SKM-1 treated with dmso at 0.1 percent for 144 hours (cell line): ENCODE results near the gene AGPAT3.
A peak's percentile ranks its signal among the peaks of the same experiment; 100 is the strongest.

Experiments
- DNase-seq: peaks from one replicate; lab custom pipeline; 2025; ENCODE audit not compliant: unreplicated experiment; lab: John Stamatoyannopoulos, UW

Gene AGPAT3

DNA sequence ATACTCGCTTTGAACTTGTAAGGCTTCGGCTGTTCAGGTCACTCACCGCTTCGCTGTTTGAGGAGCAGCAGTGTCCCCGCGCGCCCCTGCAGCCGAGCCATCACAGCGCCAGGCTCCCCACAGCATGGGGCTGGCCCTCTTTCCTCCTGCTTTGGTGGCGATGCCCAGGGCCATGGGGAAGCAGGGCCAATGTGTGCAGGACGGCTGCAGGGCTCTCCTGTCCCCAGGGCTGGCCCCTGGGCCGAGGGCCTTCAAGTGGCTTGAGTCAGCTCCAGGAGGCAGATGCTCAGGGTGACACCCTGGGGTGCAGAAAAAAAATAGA is 108.6 kb downstream of the AGPAT3 start:
- no peak for DNase-seq

DNA sequence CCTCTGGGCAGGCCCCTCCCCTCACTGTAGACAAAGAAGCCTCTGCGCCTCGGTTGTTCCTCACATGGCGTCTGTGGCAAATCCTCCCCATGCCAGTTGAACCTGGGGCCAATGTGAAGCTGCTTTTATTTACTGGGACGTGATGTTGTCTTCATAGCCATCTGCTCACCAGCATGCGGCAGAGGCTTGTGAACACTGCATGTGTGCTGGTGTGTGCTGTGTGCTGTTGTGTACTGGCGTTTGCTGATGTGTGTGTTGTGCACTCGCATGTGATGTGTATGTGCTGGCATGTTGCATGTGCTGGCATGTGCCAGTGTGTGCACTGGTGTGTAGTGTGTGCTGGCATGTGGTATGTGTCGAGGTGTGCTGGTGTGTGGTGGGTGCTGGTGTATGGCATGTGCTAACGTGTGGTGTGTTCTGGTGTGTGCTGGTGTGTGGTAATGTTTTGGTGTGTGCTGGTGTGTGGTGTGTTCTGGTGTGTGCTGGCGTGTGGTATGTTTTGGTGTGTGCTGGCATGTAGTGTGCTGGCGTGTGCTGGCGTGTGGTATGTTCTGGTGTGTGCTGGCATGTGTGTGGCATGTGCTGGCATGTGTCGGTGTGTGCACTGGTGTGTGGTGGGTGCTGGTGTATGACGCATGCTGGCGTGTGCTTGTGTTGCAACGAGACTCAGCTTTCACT is 109.9 kb downstream of the AGPAT3 start:
- DNase-seq, result no peak

DNA sequence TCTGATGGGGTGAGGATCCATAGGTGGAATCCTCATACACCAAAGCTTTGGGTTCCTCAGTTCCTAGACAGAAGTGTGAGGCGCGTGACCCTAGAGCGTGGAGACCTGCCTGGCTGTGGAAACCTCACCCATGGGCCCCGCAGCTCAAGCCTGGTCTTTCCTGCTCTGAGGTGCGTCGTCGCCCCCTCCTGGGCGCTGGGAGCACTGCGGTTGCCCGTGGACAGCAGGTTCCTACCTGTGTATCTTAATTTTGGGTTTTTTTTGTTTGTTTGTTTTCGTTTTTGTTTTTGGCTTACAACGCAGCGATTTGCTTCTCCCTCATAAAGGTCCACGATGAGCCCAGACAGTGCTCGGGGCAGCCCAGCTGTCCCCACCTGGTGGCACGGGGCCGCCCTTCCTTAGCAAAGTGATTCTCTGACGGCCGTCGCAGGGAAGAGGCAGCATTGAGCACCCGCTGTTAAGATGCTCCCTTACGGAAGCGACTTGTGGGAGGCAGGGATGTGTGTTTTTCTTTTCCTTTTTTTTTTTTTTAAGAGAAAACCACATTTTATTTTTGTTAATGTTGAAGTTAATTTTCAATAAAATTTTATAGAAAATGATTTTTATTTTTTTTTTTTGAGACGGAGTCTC is 110.6 kb downstream of the AGPAT3 start:
- peak; percentile 26 for DNase-seq

DNA sequence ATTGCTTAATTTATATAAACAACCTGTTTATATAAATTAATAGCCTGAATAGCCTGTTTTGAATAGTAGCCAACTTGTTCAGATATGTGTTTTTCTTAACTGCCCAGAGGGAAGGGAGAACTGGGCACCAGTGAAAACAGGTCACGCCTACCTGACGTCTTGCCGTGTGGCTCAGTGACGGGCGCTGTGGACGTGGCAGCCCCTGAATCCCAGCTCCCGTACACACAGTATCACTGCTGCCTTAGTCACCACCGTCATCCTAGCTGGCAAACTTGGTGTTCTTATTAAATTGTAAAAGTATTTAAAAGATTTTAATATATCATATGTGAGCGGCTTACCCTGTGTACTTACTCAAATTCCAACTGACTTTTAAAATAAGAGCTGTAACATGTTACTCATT is 111.6 kb downstream of the AGPAT3 start:
- DNase-seq, result no peak

DNA sequence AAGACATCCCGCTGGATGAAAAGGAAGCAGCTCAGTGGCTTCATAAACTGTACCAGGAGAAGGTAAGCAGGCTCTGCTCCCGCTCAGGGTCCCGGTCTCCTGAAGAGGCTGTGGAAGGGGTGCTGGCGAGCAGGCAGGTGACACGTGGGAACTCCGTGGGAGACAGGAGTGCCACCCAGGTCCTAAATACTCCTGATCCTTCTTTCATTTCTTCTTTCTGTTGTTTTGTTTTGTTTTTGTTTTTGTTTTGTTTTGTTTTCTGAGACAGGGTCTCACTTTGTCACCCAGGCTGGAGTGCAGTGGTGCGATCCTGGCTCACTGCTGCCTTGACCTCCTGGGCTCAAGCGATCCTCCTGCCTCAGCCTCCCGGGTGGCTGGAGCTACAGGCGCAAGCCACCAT is 113.0 kb downstream of the AGPAT3 start:
- no peak for DNase-seq

DNA sequence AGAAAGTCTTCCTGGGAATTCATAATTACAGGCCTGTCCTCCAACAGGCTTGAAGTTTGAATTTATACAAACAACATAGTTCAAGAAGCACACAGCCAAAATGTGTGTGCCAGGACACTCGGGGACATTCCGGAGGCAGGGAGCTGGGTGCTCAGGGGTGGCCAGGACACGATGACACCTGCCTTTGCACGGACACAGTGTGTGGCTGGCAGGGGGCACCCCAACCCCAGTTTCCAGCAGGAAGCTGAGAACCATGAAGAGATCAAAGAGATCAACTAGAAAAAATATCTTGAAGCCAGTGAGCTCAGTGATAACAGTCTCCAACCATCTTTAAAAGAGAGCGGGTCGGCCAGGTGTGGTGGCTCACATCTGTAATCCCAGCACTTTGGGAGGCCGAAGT is 114.6 kb downstream of the AGPAT3 start:
- no peak for DNase-seq

DNA sequence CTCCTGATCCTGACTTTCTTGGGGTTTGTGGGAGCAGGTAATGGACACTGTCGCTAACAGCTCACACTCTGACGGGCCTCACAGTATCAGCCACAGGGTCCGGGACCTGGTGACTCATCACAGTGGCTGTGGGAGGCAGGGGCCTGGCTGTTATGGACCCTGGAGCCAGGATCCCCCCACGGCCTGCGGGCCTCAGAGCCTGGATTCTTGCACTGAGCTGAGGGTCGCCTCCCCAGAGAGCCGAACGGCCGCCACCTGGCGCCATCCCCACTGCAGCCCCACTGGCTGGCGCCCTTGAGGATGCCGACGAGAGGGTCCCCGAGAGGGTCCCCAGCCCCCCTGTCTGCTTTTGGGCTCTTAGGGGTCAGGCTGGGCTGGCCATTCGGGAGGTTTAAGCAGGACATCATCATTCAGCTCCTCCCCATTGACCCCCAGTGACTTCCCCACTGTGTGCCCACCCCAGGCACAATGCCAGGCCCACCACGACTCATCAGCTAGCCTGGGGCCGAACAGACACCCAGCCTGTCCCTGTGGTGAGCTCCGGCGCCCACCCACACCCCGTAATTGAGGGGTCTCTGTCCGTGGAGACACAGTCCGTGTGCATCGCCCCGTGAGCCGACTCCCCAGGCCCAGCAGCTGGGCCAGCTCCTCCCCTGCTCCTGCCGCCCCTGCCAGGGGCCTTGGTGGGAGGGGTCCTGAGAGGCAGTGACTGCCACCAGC is 116.3 kb downstream of the AGPAT3 start:
- DNase-seq, result no peak

DNA sequence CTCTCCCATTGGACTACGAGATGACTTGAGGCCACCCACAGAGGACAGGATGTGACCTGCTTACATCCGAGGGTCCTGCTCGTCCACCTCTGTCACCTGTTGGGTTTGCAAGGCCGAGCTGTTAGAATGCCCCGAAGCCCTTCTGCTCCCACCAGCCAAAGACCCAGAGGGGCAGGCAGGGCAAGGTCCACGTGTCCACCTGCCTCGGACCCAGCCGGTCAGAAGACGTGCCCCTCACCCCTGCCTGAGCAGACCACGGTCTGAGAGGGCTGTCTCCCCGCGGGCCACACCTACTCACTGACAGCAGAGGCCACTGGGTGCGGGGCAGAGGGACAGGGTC is 116.8 kb downstream of the AGPAT3 start:
- no peak for DNase-seq

DNA sequence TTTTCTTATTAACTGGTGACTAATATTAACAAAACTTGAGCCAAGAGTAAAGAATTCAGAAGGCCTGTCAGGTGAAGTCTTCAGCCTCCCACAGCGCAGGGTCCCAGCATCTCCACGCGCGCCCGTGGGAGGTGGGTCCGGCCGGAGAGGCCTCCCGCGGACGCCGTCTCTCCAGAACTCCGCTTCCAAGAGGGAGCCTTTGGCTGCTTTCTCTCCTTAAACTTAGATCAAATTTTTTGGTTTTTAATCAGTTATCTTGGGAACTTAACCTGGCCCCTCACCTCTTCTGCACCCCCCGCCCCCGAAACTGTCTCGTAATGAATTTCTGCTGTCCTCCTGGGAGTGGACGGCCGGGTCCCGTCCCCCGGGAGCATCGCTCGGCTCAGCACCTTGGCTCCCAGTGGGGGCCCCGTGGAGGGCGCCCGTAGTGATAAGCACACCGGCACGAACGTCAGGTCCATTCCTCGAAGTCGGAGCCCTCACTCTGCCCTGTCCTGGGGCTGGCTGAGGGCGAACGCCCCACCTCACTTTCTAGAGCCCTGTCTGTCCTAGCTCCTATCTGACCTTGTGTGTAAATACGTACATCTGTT is 117.6 kb downstream of the AGPAT3 start:
- DNase-seq, result no peak

DNA sequence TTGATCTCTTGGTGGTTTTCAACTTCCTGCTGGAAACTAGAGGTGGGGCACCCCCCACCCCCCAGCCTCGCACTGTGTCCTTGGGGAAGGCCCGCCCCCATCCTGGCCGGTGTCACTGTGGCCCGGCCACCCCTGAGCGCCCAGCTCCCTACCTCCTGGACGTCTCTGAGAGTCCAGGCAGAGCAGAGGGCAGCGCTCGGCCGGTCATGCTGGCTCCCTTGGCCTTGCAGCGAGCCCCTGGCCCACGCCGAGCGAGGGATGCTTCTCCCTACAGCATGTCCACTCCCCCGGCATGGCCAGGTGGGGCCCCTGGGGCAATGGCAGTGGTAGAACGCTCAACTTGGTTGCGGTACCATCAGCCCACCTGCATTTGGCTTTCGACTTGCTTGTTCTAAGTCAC is 118.4 kb downstream of the AGPAT3 start:
- no peak for DNase-seq

DNA sequence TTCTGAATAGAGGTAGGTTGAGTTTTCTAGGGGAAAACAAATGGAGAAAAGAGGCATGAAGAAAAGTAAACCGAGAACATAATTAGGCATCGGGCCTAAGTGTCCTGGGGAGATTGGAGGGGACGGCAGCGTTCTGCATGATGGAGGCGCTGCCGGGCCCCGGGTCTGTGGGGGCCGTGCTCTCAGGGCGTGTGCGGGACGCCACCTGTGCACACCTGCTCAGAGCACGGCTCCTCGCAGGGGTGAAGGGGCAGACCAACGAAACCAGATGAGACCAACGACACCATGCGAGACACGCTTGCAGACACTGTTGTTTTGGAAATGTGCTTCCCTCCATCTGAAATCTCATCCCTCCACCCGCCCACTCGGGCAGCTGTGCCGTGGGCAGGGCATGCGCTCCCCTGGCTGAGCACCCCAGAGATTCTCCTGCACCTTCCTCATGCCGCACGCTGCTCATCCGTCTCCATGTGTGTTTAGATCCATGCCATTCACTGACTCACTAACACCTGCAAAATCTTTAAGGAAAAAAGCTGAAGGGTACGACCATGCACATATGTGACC is 118.9 kb downstream of the AGPAT3 start:
- DNase-seq, result no peak

DNA sequence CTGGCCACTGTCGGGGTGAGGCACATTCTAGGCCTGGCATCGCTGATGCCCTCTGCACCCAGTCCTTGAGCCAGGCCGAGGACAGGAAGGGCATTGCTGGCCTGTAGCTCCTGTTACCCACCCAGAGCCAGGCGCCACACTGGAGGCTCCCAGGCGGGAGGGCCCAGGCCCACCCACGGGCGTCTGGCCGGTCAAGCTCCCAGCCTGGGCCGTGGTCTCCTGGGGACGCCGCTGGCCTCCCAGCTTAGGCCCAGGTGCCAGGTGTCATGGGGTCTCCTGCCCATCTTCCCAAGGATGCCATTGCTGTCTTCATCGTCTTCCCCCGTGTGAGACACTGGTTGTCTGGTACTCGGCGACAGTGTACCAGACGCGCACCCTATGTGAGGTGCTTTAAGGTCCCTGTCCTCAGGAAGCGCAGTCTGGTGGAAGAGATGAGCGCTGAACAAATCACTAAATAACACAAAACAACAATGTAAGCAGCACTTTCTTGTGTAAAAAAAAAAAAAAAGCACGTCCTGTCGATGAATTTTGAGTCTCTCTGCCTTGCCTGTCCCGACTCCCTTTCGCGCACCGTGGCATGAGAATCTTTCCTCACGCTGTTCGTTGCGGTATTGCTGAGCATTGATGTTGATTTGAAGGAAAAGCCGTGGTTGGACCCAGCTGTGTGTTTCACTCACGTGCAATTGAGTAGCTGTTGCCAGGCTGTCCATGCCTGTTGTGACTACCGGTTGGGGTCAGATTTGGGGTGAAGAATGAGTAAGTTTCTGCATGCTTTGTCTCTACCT is 120.1 kb downstream of the AGPAT3 start:
- no peak for DNase-seq

DNA sequence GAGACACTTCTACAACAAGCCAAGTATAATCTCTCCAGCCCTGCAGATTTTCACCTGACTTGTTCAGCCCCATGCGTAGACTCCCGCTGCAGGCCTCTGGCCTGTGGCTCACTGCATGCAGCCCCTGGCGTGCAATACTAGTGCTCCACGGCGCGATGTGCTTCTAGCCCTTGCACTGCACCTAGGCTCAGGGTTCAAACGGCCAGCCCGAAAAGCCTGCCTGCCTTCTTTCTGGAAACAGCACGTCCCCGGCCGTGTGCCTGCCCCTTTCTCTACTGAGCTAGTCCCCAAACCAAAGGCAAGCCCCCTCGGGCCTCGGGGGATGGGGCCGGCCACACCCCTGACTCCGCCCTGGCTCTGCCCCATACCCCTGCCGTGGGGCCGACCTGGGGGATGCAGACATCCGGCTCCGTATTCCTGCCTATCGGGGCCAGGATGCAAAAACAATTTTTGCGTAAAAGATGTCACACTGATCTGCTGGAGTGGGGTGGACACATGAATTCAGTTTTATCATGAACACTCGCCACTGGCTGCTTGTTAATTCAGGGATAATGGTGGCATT is 120.7 kb downstream of the AGPAT3 start:
- no peak for DNase-seq

DNA sequence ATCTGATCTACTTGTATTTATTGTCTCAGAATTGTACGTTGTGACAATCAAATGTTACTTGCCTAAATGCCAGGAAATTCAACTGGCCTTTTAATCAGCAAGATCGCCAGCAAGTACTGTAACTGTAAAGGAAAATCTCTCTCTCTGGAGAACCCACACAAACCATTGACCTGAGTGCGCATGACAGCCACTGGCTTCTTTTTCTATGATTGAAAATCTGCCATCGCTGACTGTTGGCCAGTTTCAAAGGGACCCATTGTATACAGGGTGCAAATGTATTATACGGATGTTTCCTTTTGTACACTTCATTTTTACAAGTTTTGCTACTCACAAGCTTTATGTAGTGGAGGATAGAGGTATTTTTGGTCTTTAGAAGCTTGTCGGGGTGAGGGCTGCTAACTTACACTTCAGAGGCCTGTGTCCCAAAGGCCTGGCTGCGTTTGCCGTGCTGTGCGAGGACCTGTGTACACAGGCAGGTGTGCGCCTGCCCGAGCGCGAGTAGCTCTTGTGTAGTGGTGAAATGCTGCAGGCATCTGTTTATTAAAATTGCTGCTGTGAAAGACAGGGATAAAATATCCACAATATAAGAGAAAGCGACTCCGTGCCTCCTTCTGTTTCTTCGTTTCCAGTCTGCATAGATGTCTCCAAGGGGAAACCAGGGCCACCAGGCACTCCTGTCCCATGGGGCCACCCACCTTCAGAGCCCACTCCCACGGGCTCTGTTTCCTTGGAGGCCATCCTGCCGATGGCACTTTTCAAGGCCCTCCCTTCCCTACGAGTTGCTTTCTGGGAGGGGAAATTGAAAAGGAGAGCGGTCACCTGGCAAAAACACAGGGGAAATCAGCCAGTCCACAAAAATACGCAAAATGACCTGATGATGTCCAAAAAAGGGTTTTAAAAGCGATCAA is 121.8 kb downstream of the AGPAT3 start:
- no peak for DNase-seq

DNA sequence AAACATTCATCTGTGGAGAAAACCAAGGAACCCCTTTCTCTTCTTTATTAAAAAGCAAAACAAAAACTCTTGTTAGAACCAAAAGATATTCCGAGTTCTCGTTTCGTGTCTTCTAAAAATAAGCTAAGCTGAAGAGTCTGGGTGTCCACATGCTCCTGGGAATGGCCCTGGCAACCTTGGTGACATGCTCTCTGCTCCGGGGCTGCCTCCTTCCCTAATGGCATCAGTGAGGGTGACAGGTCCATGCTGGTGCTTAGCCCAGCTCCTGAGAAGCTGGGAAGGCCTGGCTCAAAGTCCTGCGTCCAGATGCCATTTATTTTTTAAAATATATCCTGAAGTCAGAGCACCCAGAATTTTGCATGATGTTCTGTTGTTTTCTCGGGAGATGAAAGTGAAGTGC is 122.5 kb downstream of the AGPAT3 start:
- DNase-seq, result no peak

DNA sequence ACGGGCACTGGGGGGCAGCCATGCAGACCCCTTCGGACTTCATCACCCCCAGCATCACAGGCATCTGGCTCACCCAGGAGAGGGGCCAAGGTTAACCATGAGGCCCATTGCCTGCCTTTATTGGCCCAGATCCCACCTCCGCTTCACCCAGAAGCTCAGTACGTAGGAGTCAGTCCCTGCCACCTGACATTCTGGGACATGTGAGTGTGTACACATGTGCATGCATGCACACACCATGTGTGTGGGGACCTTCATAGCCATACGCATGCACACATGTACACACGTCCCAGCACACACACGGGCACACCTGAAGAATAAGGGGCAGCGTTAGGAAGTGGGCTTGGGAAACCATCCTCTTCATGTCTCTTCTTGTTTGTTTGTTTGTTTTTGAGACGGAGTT is 123.0 kb downstream of the AGPAT3 start:
- DNase-seq, result no peak

DNA sequence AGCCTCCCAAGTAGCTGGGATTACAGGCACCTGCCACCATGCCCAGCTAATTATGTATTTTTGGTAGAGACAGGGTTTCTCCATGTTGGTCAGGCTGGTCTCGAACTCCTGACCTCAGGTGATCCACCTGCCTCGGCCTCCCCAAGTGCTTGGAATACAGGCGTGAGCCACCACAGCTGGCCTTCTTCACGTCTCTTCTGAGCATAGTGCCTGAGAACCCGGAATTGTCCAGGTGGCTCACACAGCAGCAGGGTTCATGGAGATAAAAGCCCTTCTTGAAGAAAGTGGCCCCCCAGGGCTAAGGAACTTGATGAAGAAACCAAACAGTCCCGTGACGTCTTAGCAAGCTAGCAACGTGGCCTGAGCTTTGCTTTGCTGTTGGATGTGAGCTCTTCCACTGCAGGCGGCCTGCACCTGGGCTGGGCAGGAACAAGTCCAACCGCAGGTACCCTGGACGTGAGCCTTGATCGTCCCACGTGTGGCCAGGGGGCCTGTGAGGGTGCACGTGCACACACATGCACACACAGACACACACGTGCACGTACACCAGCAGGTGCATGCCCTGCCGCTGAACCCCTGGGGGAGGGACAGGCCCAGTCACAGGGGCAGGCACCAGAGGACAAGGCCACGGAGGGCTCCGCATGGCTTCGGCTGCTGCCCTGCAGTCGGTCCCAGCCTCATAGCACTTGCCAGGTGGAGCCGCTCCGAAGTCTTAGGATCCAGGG is 123.6 kb downstream of the AGPAT3 start:
- no peak for DNase-seq

DNA sequence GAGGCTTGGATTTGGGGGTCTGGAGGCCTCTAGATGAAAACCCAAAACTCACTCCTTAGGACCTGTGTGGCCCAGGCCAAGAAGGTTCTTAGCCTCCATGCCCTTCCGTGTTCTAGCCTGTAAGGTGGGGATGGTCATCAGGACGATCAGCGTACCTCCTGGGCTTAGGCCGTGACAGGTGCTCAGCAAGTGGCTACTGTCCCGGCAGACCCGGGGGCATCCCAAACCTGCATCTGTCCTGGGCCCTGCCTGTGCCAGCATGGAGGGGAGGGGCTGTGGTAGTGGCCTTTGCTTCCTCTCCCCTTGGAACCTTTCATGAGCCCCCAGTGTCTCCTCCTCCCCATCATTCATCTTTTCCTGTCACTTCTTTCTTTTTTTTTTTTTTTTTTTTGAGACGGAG is 124.4 kb downstream of the AGPAT3 start:
- DNase-seq, result no peak

DNA sequence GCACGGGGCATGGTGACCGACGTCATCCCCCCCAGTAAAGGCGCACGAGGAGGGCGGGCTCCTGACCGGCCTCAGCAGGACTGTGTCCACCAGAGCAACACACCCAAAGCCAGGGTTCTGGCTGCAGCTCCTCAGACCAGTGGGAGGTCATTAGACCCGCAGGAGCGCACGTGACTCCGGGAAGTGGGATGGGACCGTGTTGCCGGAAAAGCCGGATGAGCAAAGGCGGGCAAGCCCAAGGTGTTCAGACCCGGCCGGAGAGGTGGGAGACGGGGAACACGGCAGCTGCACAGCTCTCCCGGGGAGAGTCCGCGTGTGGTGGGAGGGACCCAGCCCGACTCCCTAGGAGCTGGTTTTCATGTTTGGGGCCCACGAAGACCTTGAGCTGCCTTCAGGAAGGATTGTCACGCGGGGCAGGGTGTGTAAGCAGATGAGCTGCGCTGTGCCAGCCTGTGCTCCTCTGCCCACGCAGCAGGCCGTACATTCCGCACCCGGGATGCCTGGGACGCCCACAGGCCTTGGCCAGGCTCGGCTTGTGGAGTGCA is 126.5 kb downstream of the AGPAT3 start:
- no peak for DNase-seq
